Smooth muscle cell (in vitro differentiated cells): ENCODE results near the gene THSD7B. TPM values are rescaled to one million over a fixed set of nuclear protein-coding genes. Genes with fewer than 3 reads are reported as not detected.

Source experiments
- DNase-seq: peaks from one replicate; lab custom pipeline; 2025; ENCODE audit not compliant: unreplicated experiment; lab: John Stamatoyannopoulos, UW
- H2AFZ ChIP-seq: fragments of 200-600 bp; sonication (generic); 2 replicates; pipeline ENCODE4 v1.6.0; 2016; ENCODE audit warnings: antibody characterized with exemption, low read depth, mild to moderate bottlenecking
- H3F3A ChIP-seq: fragments of 200-600 bp; sonication (generic); 2 replicates; pipeline ENCODE4 v1.6.0; 2017; ENCODE audit warnings: antibody characterized with exemption, low read depth
- H3K27ac ChIP-seq: fragments of 200-600 bp; sonication (generic); 2 replicates; pipeline ENCODE4 v1.5.1; 2016; ENCODE audit warnings: low read depth, mild to moderate bottlenecking
- H3K27me3 ChIP-seq: fragments of 200-600 bp; sonication (generic); 2 replicates; pipeline ENCODE4 v1.6.1; 2016; ENCODE audit warnings: low read depth, mild to moderate bottlenecking
- H3K36me3 ChIP-seq: fragments of 200-600 bp; sonication (generic); 2 replicates; pipeline ENCODE4 v1.5.1; 2016; ENCODE audit warnings: low read depth
- H3K4me1 ChIP-seq: fragments of 200-600 bp; sonication (generic); 2 replicates; pipeline ENCODE4 v1.5.1; 2016; ENCODE audit warnings: low read depth
- H3K4me2 ChIP-seq: fragments of 200-600 bp; sonication (generic); 2 replicates; pipeline ENCODE4 v1.6.0; 2016; ENCODE audit warnings: mild to moderate bottlenecking
- H3K4me3 ChIP-seq: fragments of 200-600 bp; sonication (generic); 2 replicates; pipeline ENCODE4 v1.5.1; 2016; ENCODE audit warnings: mild to moderate bottlenecking
- H3K79me2 ChIP-seq: fragments of 200-600 bp; sonication (generic); 2 replicates; pipeline ENCODE4 v1.6.0; 2016; ENCODE audit warnings: low read depth, mild to moderate bottlenecking
- H3K9ac ChIP-seq: fragments of 200-600 bp; sonication (generic); 2 replicates; pipeline ENCODE4 v1.6.0; 2016; ENCODE audit warnings: low read depth
- H3K9me3 ChIP-seq: fragments of 200-600 bp; sonication (generic); replicated peaks from 2 replicates; pipeline ENCODE4 v1.5.1; 2016; ENCODE audit warnings: low read depth
- H4K20me1 ChIP-seq: fragments of 200-600 bp; sonication (generic); 2 replicates; pipeline ENCODE4 v1.6.0; 2016; ENCODE audit warnings: low read depth
- WGBS: methylation state at CpG from one replicate; pipeline ENCODE4 v1.1.7; 2016; ENCODE audit warnings: low lambda C conversion rate; 5-methylcytosine and 5-hydroxymethylcytosine counted together
- polyA plus RNA-seq: library from polyadenylated mRNA; unstranded; fragments of >200 nt; fragmentation: Nextera tagmentation; extraction: Ambion mirVana; gene quantifications from 2 replicates; pipeline ENCODE4 v1.2.1, GENCODE V29; 2016
- total RNA-seq: library from RNA; depleted of rRNA; stranded (reverse); fragments of >200 nt; gene quantifications from 2 replicates; pipeline ENCODE4 v1.2.3, GENCODE V29; 2014
- TF ChIP-seq, protein P1 (sequence below): fragments of 200-600 bp; sonication (generic); IDR thresholded peaks from 2 replicates; pipeline ENCODE4 v1.5.1; 2017; ENCODE audit warnings: borderline replicate concordance, mild to moderate bottlenecking, antibody characterized with exemption; ENCODE audit not compliant: insufficient read depth, poor library complexity, severe bottlenecking

Gene THSD7B
- total and polyA plus RNA-seq, 2 experiments from 2014 or later: not detected

DNA sequence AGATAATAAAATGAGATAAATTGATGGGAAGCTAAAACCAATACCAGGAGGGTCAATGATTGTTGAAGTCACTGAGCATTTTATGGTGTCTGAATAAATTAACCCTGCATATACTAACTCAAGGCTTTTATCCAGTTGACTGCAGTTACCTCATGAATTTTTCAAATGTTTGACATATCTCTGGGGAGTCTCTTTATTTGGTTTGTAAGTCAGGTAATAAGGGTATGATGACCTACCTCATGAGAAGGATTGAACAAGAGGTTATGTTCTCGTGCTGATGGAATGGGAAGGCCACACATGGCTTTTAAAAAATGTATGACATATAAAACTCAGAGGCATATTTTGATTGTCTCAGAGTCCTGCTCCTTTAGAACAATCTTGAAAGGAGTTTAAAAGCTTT, 237.6 kb downstream of the THSD7B start:
- Histone ChIP-seq H3K9me3 (no peaks in the 10 kb centered on the region), H3K79me2 (no peaks in the 10 kb centered on the region), H3K4me1 (no peaks in the 10 kb centered on the region), H3K36me3 (no peaks in the 10 kb centered on the region), H2AFZ (no peak overlapping the region), H3K4me2 (no peak overlapping the region), H3K9ac (no peak overlapping the region), H3F3A (no peaks in the 10 kb centered on the region), H3K4me3 (no peak overlapping the region), H3K27me3 (no peaks in the 10 kb centered on the region), H3K27ac (no peak overlapping the region), H4K20me1 (no peaks in the 10 kb centered on the region)
- TF ChIP-seq, protein P1, sequence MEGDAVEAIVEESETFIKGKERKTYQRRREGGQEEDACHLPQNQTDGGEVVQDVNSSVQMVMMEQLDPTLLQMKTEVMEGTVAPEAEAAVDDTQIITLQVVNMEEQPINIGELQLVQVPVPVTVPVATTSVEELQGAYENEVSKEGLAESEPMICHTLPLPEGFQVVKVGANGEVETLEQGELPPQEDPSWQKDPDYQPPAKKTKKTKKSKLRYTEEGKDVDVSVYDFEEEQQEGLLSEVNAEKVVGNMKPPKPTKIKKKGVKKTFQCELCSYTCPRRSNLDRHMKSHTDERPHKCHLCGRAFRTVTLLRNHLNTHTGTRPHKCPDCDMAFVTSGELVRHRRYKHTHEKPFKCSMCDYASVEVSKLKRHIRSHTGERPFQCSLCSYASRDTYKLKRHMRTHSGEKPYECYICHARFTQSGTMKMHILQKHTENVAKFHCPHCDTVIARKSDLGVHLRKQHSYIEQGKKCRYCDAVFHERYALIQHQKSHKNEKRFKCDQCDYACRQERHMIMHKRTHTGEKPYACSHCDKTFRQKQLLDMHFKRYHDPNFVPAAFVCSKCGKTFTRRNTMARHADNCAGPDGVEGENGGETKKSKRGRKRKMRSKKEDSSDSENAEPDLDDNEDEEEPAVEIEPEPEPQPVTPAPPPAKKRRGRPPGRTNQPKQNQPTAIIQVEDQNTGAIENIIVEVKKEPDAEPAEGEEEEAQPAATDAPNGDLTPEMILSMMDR: no peak
- no peak for DNase-seq
- WGBS: 83% methylated on average over 1 of the region's 1 CpG

GRCh38 chr2:137005210-137005609, 239.9 kb downstream of the THSD7B start:
- no peaks in the 10 kb centered on the region for H3K27me3 ChIP-seq
- no peaks in the 10 kb centered on the region for H3F3A ChIP-seq
- no peaks in the 10 kb centered on the region for H3K4me1 ChIP-seq
- H3K36me3 ChIP-seq: no peaks in the 10 kb centered on the region
- no peak overlapping the region for H3K4me2 ChIP-seq
- TF ChIP-seq, protein P1: no peak
- 87% methylated on average over 2 of the region's 2 CpGs for WGBS
- H3K9ac ChIP-seq: no peak overlapping the region
- no peaks in the 10 kb centered on the region for H3K9me3 ChIP-seq
- no peak overlapping the region for H3K4me3 ChIP-seq
- no peak for DNase-seq
- H4K20me1 ChIP-seq: no peaks in the 10 kb centered on the region
- H3K27ac ChIP-seq: no peak overlapping the region
- H3K79me2 ChIP-seq: no peaks in the 10 kb centered on the region
- H2AFZ ChIP-seq: no peak overlapping the region

GRCh38 chr2:137007938-137008337, 242.6 kb downstream of the THSD7B start:
- H3K4me2 ChIP-seq: no peak overlapping the region
- H3K27ac ChIP-seq: no peak overlapping the region
- H3K9me3 ChIP-seq: no peaks in the 10 kb centered on the region
- H3K79me2 ChIP-seq: no peaks in the 10 kb centered on the region
- H4K20me1 ChIP-seq: no peaks in the 10 kb centered on the region
- no peaks in the 10 kb centered on the region for H3K4me1 ChIP-seq
- no peak for DNase-seq
- H3K4me3 ChIP-seq: no peak overlapping the region
- H3K36me3 ChIP-seq: no peaks in the 10 kb centered on the region
- no peak overlapping the region for H2AFZ ChIP-seq
- no peak overlapping the region for H3K9ac ChIP-seq
- H3K27me3 ChIP-seq: no peaks in the 10 kb centered on the region
- no peaks in the 10 kb centered on the region for H3F3A ChIP-seq
- TF ChIP-seq, protein P1: no peak

DNA sequence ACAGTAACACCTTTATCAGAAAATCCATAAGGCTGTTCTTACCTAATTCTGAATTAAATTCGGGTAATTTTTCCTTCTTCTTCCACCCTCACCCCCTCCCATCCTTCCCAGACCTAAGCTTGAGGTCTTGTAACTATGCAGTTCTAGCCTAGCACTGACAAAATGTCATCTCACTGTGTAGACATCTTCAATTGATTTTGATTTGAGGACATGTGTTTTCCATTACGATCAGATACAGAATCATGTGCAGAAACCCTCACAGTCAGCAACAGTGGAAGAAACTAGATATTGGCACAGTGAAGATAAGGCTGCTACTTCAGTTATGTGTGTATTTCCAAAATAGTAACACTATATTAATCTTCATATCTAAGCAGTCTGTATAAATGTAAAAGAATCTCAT, 244.6 kb downstream of the THSD7B start:
- DNase-seq: no peak
- TF ChIP-seq, protein P1: no peak
- H3K27ac ChIP-seq: no peak overlapping the region
- H3K4me1 ChIP-seq: no peaks in the 10 kb centered on the region
- H2AFZ ChIP-seq: no peak overlapping the region
- H3K4me2 ChIP-seq: no peak overlapping the region
- no peaks in the 10 kb centered on the region for H4K20me1 ChIP-seq
- 83% methylated on average over 2 of the region's 2 CpGs for WGBS
- no peaks in the 10 kb centered on the region for H3K9me3 ChIP-seq
- H3K4me3 ChIP-seq: no peak overlapping the region
- H3K79me2 ChIP-seq: no peaks in the 10 kb centered on the region
- no peak overlapping the region for H3K9ac ChIP-seq
- no peaks in the 10 kb centered on the region for H3K36me3 ChIP-seq
- H3K27me3 ChIP-seq: no peaks in the 10 kb centered on the region
- H3F3A ChIP-seq: no peaks in the 10 kb centered on the region
